Esophagus muscularis mucosa (tissue), 3 donors: ENCODE results near the gene SPOCK1.

Experiments used
- POLR2A ChIP-seq: fragments of 450-650 bp; IDR thresholded peaks from one replicate; pipeline ENCODE4 v1.6.1; 2017; ENCODE audit warnings: antibody characterized with exemption, moderate library complexity, mild to moderate bottlenecking, low read depth
- TF ChIP-seq, protein P1 (sequence below), 3 experiments: fragments of 200-600 bp in 2 of 3; fragments of 450-650 bp in 1 of 3; sonication (generic) in 2 of 3; IDR thresholded peaks; one replicate each; pipeline ENCODE4 v1.5.1; 2017 to 2019; ENCODE audit warnings: antibody characterized with exemption in 3 of 3, mild to moderate bottlenecking in 2 of 3, moderate library complexity in 1 of 3

- TF ChIP-seq, protein P1, sequence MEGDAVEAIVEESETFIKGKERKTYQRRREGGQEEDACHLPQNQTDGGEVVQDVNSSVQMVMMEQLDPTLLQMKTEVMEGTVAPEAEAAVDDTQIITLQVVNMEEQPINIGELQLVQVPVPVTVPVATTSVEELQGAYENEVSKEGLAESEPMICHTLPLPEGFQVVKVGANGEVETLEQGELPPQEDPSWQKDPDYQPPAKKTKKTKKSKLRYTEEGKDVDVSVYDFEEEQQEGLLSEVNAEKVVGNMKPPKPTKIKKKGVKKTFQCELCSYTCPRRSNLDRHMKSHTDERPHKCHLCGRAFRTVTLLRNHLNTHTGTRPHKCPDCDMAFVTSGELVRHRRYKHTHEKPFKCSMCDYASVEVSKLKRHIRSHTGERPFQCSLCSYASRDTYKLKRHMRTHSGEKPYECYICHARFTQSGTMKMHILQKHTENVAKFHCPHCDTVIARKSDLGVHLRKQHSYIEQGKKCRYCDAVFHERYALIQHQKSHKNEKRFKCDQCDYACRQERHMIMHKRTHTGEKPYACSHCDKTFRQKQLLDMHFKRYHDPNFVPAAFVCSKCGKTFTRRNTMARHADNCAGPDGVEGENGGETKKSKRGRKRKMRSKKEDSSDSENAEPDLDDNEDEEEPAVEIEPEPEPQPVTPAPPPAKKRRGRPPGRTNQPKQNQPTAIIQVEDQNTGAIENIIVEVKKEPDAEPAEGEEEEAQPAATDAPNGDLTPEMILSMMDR (IDR thresholded peaks at IDR 0.05): no peak
- no peak for TF ChIP-seq POLR2A
Observed at GRCh38 chr5:137098663-137099062, 400.5 kb downstream of the SPOCK1 start.
